GM18873 (cell line): Measurements from ENCODE around the gene LITAF.

Source experiments
- ATAC-seq: cut with Tn5 transposase; IDR thresholded peaks from one replicate; pipeline ENCODE4 v1.9.1; 2021; ENCODE audit warnings: mild to moderate bottlenecking, moderate library complexity, moderate number of reproducible peaks; ENCODE audit not compliant: unreplicated experiment, low FRiP score

The LITAF gene

DNA sequence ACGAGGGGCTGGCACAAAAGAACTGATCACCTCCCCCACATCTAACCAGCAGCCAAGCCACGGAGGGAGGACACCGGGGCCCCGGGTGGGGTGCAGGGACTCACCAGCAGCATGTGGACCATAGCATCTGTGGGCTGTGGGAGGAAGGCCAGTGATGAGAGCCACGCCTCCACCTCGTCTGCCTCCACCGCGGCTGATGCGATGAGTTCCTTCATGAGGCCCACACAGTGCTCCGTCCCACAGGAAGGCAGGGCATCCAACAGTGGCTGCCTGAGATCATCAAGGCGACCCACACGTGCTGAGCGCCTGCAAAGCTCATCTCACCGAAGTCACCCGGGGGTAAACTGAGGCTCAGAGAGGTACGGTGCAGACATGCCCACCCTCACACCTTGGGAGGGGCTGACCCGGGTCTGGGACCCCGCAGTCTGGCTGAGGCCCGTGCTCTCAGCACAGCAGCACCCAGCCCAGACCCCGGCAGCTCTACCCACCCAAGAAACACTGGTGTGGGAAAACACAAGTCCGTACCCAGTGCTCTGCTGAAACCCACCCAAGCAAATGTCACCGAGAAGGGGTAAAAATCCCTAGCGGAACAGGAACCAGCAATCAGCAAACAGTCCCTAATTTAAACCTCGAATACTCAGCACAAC, 85.9 kb downstream of the LITAF start:
- ATAC-seq: no peak

DNA sequence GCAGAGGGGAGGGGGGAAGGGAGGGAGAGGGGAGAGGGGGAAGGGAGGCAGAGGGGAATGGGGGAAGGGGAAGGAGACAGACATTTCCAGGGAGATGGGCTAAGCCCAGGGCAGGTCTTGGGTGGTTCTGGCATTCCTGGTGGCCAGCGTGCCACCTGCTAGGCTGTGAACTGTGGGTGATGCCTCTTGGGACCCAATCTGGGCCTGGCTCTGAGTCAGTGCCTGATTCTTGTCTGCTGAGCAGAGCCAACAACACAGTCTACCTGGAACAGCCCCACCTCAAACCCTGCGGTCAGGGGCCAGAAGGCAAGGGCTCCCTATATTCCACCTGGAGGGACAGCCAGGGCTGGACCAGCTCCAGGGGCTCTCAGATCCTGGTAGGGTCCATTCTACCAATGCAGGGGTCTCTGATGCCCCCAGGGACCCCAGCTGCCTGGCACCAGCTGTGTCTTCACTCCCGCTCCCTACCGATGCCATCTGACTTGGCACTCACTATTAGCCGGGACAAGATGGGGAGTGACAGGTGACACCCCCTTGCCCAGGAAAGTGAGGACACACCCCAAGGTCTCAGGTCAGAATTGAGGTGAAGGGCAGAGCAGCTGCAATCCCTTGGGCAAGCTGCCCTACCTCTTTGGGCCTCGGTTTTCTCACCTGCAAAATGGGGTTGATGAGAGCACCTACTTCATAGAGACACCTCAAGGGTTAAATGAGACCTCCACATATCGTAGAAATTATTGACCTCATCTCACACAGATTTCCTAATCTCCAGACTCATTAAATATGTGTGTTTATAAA, 87.2 kb downstream of the LITAF start:
- no peak for ATAC-seq

DNA sequence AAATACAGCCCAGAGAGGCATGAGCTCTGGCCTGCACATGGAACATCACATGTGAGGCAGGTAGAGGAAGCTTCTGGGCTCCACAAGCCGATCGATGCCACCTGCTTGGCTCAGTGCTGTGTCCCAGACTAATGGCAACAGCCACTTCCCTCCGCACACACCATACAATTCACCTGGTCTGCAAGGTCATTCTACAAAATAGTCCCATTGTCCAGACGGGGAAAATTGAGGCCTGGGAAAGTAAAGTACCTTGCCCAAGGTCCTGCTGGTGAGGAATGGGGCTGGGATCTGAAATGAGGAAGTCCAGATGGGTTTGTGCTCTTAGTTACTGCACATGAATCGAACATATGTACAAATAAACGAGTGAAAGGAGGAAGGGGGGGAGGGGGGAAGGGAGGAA, 88.0 kb downstream of the LITAF start:
- ATAC-seq: no peak

DNA sequence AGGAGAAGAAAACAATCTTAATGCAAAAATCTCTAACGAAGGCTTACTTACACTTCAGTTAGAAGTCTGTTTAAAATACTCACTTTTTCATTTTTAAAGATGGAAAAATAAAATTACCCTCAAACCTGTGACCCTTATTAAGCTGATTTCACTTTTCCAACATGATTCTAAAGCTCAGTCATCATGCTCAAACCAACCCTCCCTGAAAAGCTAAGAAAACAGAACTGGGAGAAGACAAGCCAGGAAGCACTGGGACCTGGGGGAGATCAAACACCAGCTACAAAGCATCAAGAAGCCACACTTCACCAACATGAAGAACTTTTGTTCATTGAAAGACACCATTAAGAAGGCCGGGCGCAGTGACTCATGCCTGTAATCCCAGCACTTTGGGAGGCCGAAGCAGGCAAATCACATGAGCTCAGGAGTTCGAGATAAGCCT, 88.8 kb downstream of the LITAF start:
- no peak for ATAC-seq
